Bronchial smooth muscle cell (primary cell): ENCODE measurements around the gene KIAA0040. TPM values are rescaled to one million over a fixed set of nuclear protein-coding genes. Genes with fewer than 3 reads are reported as not detected.

Experiments
- total RNA-seq: library from RNA; depleted of rRNA; stranded (reverse); fragments of >200 nt; gene quantifications from 2 replicates; pipeline ENCODE4 v1.2.1, GENCODE V29; 2014

The KIAA0040 gene
- total RNA-seq: under 0.01 TPM in 2 replicates

DNA sequence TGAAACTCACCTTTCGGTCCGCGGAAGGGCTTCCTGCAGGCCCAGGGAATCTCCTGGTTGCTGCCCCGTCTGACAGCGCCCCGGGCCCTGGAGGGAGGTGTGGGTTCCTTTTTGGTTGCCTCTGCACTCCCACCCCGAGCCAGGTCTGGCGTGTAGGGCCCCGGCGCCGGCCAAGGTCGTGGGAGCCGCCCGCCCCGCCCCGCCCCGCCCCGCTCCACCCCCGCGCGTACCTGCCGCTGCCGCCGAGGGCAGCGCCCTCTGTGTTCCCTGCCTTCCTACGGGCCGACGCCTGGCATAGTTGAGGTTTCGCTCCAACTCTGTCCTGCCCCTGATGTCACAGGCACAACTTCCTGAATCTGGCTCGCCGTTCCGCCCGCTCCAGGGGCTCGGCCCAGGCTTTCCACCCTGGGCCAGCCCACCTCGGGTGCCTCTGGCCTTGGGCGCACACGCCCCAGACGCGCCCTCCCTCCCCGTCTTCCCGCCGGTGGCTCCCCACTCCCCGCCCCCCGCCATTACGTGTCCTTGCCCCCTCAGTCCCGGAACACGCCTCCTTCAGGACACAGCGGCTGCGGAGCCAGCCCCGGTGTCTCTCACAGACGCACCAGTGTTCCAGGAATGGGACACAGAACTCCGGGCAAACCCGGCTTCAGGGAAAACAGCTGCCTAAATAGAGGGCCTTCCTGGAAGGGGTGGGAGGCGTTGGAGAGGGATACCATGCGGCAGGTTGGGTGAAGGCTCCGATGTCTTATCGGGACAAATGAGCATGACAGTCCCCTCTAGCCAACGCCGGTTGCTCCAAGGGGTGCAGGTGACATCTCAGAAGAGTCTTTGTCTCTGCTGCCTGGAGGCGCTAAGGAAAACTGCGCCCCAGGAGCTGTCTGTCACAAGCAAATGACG, at the start of gene KIAA0040:
TSS of gene KIAA0040 (minus strand) at position 147 of the 897 bp plus-strand sequence. CDS start 31,763 bp downstream, outside the sequence.

Other genes with a start within 250 kb of the KIAA0040 start
- 95.3 and 142 TPM in 2 replicates for gene CACYBP, start 192.8 kb downstream of the KIAA0040 start, total RNA-seq
- gene MRPS14, start 169.4 kb downstream of the KIAA0040 start, total RNA-seq: 25.7 and 30.7 TPM in 2 replicates
- not detected in 2 replicates for gene TNN, start 124.9 kb downstream of the KIAA0040 start, total RNA-seq